Measurements from ENCODE around the gene SEMA6B. TPM values are rescaled to one million over a fixed set of nuclear protein-coding genes. Genes with fewer than 3 reads are reported as not detected.
A peak's percentile ranks its signal among the peaks of the same experiment; 100 is the strongest.

Gene SEMA6B
- polyA plus RNA-seq, 1 experiment = 0.66 TPM

DNA sequence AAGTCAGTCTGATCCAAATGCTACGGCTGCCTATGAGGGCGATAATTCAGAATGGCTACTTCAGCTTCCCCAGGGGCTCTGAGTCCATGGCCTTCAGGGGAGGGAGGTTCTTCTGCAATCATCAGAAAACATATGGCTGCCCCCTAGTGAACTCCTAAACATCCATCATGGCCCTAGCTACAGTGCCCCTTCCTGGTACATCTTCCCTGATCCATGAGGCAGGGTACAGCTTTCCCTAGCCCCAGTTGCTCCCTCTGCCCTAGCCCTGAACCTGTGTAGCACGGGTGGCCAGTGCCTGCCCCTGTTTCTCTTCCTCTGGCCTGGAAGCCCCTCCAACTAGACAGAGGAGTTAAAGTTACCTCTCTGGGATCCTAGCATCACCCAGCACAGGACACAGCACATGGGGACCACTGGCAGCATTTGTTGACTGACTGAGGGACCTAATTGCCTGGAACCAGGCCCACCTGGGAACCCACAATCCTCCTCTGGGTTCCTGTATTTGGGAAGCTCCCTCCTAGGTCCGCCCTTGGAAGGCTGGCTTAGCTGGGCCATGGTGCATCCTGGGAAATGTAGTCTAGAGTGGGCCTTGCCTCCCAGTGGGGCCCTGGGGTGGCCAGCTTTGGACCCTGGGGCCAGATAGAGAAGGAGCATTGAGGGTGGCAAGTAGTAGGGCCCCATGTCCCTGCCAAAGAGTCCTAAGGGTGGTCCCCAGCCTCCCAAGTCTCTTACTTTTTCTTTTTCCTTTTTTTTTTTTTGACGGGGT is 17.7 kb upstream of the SEMA6B start:
- Histone ChIP-seq H3K27me3 (ENCODE audit: control insufficient read depth, insufficient read depth, low read length) (peaks cover 29% of the 10 kb centered on the region), H3K27ac (ENCODE audit: low read depth, low read length) (no peak overlapping the region), H3K4me3 (ENCODE audit: low read depth, low read length) (no peak overlapping the region), H3K9me3 (ENCODE audit: control insufficient read depth, insufficient read depth, low read length) (no peaks in the 10 kb centered on the region)
- DNase-seq (ENCODE audit: low read depth, low spot score) = no peak
- TF ChIP-seq, protein P1, sequence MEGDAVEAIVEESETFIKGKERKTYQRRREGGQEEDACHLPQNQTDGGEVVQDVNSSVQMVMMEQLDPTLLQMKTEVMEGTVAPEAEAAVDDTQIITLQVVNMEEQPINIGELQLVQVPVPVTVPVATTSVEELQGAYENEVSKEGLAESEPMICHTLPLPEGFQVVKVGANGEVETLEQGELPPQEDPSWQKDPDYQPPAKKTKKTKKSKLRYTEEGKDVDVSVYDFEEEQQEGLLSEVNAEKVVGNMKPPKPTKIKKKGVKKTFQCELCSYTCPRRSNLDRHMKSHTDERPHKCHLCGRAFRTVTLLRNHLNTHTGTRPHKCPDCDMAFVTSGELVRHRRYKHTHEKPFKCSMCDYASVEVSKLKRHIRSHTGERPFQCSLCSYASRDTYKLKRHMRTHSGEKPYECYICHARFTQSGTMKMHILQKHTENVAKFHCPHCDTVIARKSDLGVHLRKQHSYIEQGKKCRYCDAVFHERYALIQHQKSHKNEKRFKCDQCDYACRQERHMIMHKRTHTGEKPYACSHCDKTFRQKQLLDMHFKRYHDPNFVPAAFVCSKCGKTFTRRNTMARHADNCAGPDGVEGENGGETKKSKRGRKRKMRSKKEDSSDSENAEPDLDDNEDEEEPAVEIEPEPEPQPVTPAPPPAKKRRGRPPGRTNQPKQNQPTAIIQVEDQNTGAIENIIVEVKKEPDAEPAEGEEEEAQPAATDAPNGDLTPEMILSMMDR (IDR thresholded peaks at IDR 0.05; ENCODE audit: low read depth, low read length) = no peak
- CTCF ChIA-PET = interaction anchor here (0.9 to 3.2 kb wide), 7 partner anchors 9 to 59 kb away, joined by 6 to 23 read pairs (median 12); no protein-coding TSS in a partner anchor
- POLR2A ChIA-PET = interaction anchor here (0.7 kb wide), 1 partner anchor 178 kb away, joined by 4 read pairs; no protein-coding TSS in a partner anchor

DNA sequence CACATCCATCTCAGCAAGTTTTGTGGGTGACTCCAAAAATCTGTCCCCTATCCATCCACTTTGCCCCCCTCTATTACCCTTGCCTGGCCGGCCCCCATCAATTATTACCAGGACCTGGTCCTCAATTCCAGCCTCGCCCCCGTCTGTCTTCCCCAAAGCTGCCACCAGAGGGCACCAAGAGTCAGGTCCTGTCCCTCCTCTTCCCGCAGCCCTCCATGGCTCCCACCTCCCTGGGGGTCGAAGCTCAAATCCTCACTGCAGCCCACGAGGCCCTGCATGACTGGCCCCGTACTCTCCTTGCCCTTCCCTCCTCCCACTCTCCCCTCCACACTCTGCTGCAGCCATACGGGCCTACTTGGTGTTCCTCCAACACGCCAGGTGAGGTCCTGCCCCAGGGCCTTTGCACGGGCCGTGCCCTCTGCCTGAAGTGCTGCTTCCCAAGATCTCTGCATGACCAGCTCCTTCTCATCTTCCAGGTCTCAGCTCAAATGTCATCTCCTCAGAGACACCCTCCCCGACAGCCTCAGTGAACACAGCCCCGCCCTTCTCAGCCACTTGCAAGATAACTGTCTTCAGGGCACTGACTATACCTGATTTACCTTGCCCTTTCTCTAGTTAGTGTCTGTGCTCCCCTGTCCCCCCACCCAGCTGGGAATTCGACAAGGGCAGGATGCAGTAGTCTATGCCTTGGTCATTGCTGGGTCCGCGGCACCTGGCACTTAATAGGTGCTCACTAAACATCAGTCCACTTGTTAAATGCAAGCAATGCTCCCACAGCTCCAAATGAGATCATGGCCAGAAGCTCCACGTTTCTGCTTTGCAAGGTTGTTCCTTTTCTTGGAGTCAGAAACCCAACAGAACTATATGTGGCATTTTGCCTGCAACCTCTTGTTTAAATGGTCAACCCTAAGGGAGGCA is 16.8 kb upstream of the SEMA6B start:
- TF ChIP-seq, protein P1 (IDR thresholded peaks at IDR 0.05; ENCODE audit: low read depth, low read length) = peak; percentile 70
- H3K9me3 ChIP-seq (ENCODE audit: control insufficient read depth, insufficient read depth, low read length) = no peaks in the 10 kb centered on the region
- DNase-seq (ENCODE audit: low read depth, low spot score) = no peak
- H3K27ac ChIP-seq (ENCODE audit: low read depth, low read length) = peak overlapping the region; percentile 61
- ChIA-PET CTCF (interaction anchor here (0.9 to 3.2 kb wide), 7 partner anchors 10 to 60 kb away, joined by 3 to 23 read pairs (median 12); no protein-coding TSS in a partner anchor), POLR2A (interaction anchor here (0.6 kb wide), 1 partner anchor 104 kb away, joined by 3 read pairs; no protein-coding TSS in a partner anchor)
- H3K27me3 ChIP-seq (ENCODE audit: control insufficient read depth, insufficient read depth, low read length) = peaks cover 24% of the 10 kb centered on the region
- no peak overlapping the region for H3K4me3 ChIP-seq (ENCODE audit: low read depth, low read length)

DNA sequence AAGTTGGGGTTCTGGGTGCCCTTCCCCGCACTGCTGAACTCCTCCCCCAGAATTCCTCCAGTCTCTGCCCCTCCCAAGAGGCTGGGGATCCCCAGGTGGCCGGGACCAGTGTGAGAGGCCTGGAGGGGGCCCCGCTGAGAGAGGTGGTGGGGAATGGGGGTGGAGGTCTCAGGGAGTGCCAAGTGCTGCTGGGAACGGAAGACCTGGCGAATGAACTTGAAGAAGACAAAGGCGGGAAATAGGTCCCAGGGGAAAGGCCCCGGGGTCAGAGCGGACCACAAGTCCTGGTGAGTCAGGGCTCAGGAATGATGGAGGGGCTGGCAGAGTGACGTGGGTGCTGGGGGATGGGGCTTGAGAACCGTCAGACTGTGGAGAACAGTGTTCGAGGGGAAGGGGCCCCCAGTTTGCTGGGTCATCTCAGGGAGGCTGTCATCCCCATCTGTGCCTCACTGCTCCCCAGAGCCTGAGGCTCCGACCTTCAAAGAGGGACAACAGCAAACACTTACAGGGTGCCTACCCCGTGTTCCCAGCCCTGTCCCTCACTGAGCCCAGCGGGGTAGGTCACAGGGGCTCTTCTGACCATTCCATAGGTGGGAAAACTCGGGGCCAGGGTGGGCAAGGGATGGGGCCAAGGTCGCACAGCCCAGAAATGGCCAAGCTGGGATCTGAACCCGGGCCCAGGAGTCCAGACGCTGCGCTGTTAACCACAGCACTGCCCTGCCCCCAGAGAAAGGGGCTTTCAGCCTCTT is 16.0 kb upstream of the SEMA6B start:
- Histone ChIP-seq H3K4me3 (ENCODE audit: low read depth, low read length) (no peak overlapping the region), H3K9me3 (ENCODE audit: control insufficient read depth, insufficient read depth, low read length) (no peaks in the 10 kb centered on the region), H3K27me3 (ENCODE audit: control insufficient read depth, insufficient read depth, low read length) (peaks cover 20% of the 10 kb centered on the region), H3K27ac (ENCODE audit: low read depth, low read length) (peak overlapping the region; percentile 61)
- POLR2A ChIA-PET = no interaction called here
- DNase-seq (ENCODE audit: low read depth, low spot score) = peak; percentile 76
- CTCF ChIA-PET = interaction anchor here (1.3 to 3.2 kb wide), 6 partner anchors 9 to 61 kb away, joined by 7 to 23 read pairs (median 14); no protein-coding TSS in a partner anchor
- TF ChIP-seq, protein P1 (IDR thresholded peaks at IDR 0.05; ENCODE audit: low read depth, low read length) = no peak

DNA sequence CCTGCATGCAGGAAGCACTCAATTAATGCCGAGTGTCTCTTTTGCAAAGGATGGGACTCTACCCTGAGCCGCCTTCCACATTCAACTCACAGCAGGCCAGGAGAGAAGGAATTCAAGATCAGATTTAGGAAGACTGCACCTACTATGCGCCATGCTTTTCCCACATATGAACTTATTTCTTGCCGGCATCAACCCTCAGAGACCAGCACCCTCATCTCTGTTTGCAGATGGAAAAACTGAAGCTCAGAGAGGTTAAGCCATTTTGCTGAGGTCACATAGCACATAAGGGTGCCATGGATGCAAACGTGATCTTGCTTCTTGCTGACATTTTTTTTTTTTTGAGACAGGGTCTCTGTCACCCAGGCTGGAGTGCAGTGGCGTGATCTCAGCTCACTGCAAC is 14.2 kb upstream of the SEMA6B start:
- Histone ChIP-seq H3K9me3 (ENCODE audit: control insufficient read depth, insufficient read depth, low read length) (no peaks in the 10 kb centered on the region), H3K27ac (ENCODE audit: low read depth, low read length) (no peak overlapping the region), H3K27me3 (ENCODE audit: control insufficient read depth, insufficient read depth, low read length) (peaks cover 3% of the 10 kb centered on the region), H3K4me3 (ENCODE audit: low read depth, low read length) (no peak overlapping the region)
- TF ChIP-seq, protein P1 (IDR thresholded peaks at IDR 0.05; ENCODE audit: low read depth, low read length) = no peak
- no peak for DNase-seq (ENCODE audit: low read depth, low spot score)
- POLR2A ChIA-PET = interaction anchor here (1.4 kb wide), 1 partner anchor 12 kb away, joined by 9 read pairs; no protein-coding TSS in a partner anchor
- CTCF ChIA-PET = interaction anchor here (1.1 to 3.0 kb wide), 2 partner anchors 59 to 62 kb away, joined by 3 to 19 read pairs; no protein-coding TSS in a partner anchor

All from AG04450 (cell line).